ACC112 (cell line): ENCODE measurements around the gene CAND2.
"Not testable (repeated sequence)": the region's sequence is repeated elsewhere in the genome, so short reads cannot be mapped to it uniquely, and the experiment has no call there.

Experiments used
- H2AFZ ChIP-seq: fragments of 200-600 bp; sonication (generic); one replicate; pipeline ENCODE4 v1.6.0; 2017; ENCODE audit warnings: antibody characterized with exemption, low read length; ENCODE audit not compliant: unreplicated experiment
- H3K27ac ChIP-seq: fragments of 200-600 bp; sonication (generic); 2 replicates; pipeline ENCODE4 v1.5.1; 2014; ENCODE audit warnings: low read depth, mild to moderate bottlenecking, antibody characterized with exemption, low read length, moderate library complexity
- H3K27me3 ChIP-seq: fragments of 200-600 bp; sonication (generic); 2 replicates; pipeline ENCODE4 v1.6.1; 2014; ENCODE audit warnings: mild to moderate bottlenecking, antibody characterized with exemption, low read length, moderate library complexity, mixed read lengths; ENCODE audit not compliant: insufficient read depth
- H3K36me3 ChIP-seq: fragments of 200-600 bp; sonication (generic); 2 replicates; pipeline ENCODE4 v1.6.1; 2016; ENCODE audit warnings: mild to moderate bottlenecking, antibody characterized with exemption, low read length, moderate library complexity, mixed read lengths; ENCODE audit not compliant: insufficient read depth
- H3K4me1 ChIP-seq: fragments of 200-600 bp; sonication (generic); one replicate; pipeline ENCODE4 v1.6.1; 2016; ENCODE audit warnings: low read length, mixed read lengths; ENCODE audit not compliant: insufficient read depth, unreplicated experiment, control insufficient read depth
- H3K4me3 ChIP-seq: fragments of 200-600 bp; sonication (generic); 2 replicates; pipeline ENCODE4 v1.5.1; 2014; ENCODE audit warnings: mild to moderate bottlenecking, low read depth, low read length
- H3K79me2 ChIP-seq: fragments of 200-600 bp; sonication (generic); one replicate; pipeline ENCODE4 v1.6.0; 2016; ENCODE audit warnings: low read length; ENCODE audit not compliant: control insufficient read depth, unreplicated experiment, insufficient read depth

Gene CAND2

GRCh38 chr3:12878758-12879157 is 82.3 kb downstream of the CAND2 start:
- H3K27me3 ChIP-seq = peaks cover 12% of the 10 kb centered on the region; the same call in 1 of the 2 replicates
- H3K4me1 ChIP-seq, H3K4me3 ChIP-seq, H3K36me3 ChIP-seq, H3K27ac ChIP-seq, H2AFZ ChIP-seq, H3K79me2 ChIP-seq: not testable (repeated sequence)

DNA sequence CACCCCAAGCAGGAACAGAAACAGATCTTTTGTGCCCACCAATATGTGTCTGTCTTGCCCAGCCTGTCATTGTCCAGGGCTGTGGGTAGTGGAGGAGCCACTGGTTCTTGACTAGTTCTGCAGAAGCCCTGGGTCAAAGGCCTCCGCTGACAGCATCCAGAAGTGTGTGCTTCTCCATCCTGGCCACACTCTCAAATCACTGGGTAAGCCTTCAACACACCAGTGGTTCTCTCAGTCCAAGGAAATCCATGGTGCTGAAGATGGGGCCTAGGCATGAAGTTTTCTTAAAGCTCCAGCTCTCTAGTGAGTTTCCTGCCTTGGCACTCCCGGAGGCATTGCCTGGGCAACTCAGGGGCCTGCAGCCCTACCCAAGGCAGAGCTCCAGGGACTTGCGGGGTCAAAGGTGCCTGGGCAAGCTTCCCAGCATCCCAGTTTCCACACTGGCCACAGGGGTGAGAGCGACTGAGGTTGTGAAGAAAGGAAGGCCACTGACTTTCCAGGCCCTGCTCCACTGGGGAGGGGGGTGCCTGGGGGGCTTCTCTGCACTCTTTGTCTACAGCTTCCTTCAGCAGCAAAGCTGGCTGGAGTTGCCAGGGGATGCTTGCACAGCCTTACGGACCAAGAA is 82.8 kb downstream of the CAND2 start:
- no peak overlapping the region for H3K27ac ChIP-seq

DNA sequence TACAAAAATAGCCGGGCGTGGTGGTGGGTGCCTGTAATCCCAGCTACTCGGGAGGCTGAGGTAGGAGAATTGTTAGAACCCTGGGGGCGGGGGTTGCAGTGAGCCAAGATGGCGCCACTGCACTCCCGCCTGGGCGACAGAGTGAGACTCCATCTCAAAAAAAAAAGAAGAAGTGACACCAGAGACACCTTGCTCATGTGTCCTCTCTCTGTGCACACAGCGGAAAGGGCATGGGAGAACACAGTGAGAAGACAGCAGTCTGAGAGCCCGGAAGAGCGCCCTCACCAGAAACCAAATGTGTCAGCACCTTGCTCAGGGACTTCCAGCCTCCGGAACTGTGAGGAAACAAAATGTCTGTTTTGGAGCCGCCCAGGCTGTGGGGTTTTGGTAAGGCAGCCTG is 85.4 kb downstream of the CAND2 start:
- not testable (repeated sequence) for H3K27ac ChIP-seq, H2AFZ ChIP-seq, H3K36me3 ChIP-seq, H3K79me2 ChIP-seq, H3K4me1 ChIP-seq, H3K4me3 ChIP-seq
- H3K27me3 ChIP-seq = peaks cover 15% of the 10 kb centered on the region; the same call in 1 of the 2 replicates

More for the DNA sequence above, 82.8 kb downstream of the CAND2 start:
- Histone ChIP-seq H3K4me3 (no peak overlapping the region), H3K79me2 (no peaks in the 10 kb centered on the region), H2AFZ (no peak overlapping the region), H3K27me3 (peaks cover 16% of the 10 kb centered on the region; the same call in 1 of the 2 replicates), H3K4me1 (no peaks in the 10 kb centered on the region), H3K36me3 (no peaks in the 10 kb centered on the region)

- no peak overlapping the region for H3K27ac ChIP-seq
- H3K36me3 ChIP-seq = no peaks in the 10 kb centered on the region
- H3K27me3 ChIP-seq = peaks cover 23% of the 10 kb centered on the region
- no peak overlapping the region for H3K4me3 ChIP-seq
- no peaks in the 10 kb centered on the region for H3K79me2 ChIP-seq
- H2AFZ ChIP-seq = no peak overlapping the region
- no peaks in the 10 kb centered on the region for H3K4me1 ChIP-seq
These were observed 86.1 kb downstream of the CAND2 start for GRCh38 chr3:12882336-12883310.

GRCh38 chr3:12884186-12884680 is 87.8 kb downstream of the CAND2 start:
- H3K27ac ChIP-seq = no peak overlapping the region
- no peak overlapping the region for H3K4me3 ChIP-seq
- no peaks in the 10 kb centered on the region for H3K79me2 ChIP-seq
- peaks cover 38% of the 10 kb centered on the region for H3K27me3 ChIP-seq
- H2AFZ ChIP-seq = no peak overlapping the region
- no peaks in the 10 kb centered on the region for H3K36me3 ChIP-seq
- H3K4me1 ChIP-seq = no peaks in the 10 kb centered on the region
